Retinal pigment epithelial cell (primary cell): ENCODE data around the gene QPRT.
"Not testable (repeated sequence)": the region's sequence is repeated elsewhere in the genome, so short reads cannot be mapped to it uniquely, and the experiment has no call there.

Experiments used
- DNase-seq: peaks from one replicate; pipeline ENCODE4 v3.0.0-alpha.2; 2010; ENCODE audit warnings: low read depth
- H3K4me3 ChIP-seq: 2 replicates; pipeline ENCODE4 v1.5.1; 2011; ENCODE audit warnings: mild to moderate bottlenecking, low read length, control low read depth, moderate library complexity
- CTCF ChIP-seq: conservative IDR thresholded peaks from 2 replicates; pipeline ENCODE4 v1.5.1; 2011; ENCODE audit warnings: low read depth, low read length, control low read depth, inconsistent platforms

QPRT gene

GRCh38 chr16:29663807-29664090 lies 15.2 kb upstream of the QPRT start:
- no peak for TF ChIP-seq CTCF

DNA sequence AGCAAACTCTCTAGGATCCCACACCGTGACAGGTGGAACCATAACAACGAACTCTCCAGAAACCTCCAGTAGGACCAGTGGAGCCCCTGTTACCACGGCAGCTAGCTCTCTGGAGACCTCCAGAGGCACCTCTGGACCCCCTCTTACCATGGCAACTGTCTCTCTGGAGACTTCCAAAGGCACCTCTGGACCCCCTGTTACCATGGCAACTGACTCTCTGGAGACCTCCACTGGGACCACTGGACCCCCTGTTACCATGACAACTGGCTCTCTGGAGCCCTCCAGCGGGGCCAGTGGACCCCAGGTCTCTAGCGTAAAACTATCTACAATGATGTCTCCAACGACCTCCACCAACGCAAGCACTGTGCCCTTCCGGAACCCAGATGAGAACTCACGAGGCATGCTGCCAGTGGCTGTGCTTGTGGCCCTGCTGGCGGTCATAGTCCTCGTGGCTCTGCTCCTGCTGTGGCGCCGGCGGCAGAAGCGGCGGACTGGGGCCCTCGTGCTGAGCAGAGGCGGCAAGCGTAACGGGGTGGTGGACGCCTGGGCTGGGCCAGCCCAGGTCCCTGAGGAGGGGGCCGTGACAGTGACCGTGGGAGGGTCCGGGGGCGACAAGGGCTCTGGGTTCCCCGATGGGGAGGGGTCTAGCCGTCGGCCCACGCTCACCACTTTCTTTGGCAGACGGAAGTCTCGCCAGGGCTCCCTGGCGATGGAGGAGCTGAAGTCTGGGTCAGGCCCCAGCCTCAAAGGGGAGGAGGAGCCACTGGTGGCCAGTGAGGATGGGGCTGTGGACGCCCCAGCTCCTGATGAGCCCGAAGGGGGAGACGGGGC lies 14.7 kb upstream of the QPRT start:
- DNase-seq: no peak
- no peak for TF ChIP-seq CTCF
- H3K4me3 ChIP-seq: no peak overlapping the region

More at GRCh38 chr16:29663807-29664090, 15.2 kb upstream of the QPRT start:
- no peak overlapping the region for H3K4me3 ChIP-seq
- DNase-seq: no peak

GRCh38 chr16:29665294-29666077 lies 13.5 kb upstream of the QPRT start:
- H3K4me3 ChIP-seq: no peak overlapping the region
- no peak for DNase-seq
- TF ChIP-seq CTCF: no peak

GRCh38 chr16:29667322-29667610 lies 11.7 kb upstream of the QPRT start:
- H3K4me3 ChIP-seq, DNase-seq: not testable (repeated sequence)

- no peak overlapping the region for H3K4me3 ChIP-seq
- DNase-seq: no peak
- no peak for TF ChIP-seq CTCF
Measured at GRCh38 chr16:29667755-29668154, 11.2 kb upstream of the QPRT start.

DNA sequence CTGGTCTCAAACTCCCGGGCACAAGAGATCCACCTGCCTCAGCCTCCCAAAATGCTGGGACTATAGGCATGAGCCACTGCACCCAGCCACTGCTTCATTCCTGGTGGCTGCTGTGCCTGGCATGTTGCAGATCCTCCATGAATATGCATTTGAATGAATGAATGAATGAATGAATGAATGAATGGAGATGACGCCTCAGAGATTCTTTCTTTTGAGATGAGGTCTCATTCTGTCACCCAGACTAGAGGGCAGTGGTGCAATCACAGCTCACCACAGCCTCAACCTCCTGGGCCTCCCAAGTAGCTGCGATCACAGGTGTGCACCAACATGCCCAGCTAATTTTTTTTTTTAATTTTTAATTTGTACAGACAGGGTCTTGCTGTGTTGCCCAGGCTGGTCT lies 10.7 kb upstream of the QPRT start:
- no peak overlapping the region for H3K4me3 ChIP-seq
- TF ChIP-seq CTCF: no peak
- DNase-seq: no peak

GRCh38 chr16:29673501-29673900 lies 5.5 kb upstream of the QPRT start:
- DNase-seq: no peak
- no peak overlapping the region for H3K4me3 ChIP-seq
- no peak for TF ChIP-seq CTCF
